Urinary bladder (tissue), 4 donors: Measurements from ENCODE around the gene RTP2. TPM values are rescaled to one million over a fixed set of nuclear protein-coding genes. Genes with fewer than 3 reads are reported as not detected.

Source experiments
- DNase-seq: peaks from one replicate; pipeline ENCODE4 v3.0.0-alpha.2; 2015; ENCODE audit errors: extremely low spot score
- H3K27ac ChIP-seq: one replicate; pipeline ENCODE4 v1.5.1; 2013; ENCODE audit warnings: low read depth, mild to moderate bottlenecking, moderate library complexity
- H3K36me3 ChIP-seq: one replicate; pipeline ENCODE4 v1.6.1; 2013; ENCODE audit warnings: mild to moderate bottlenecking, moderate library complexity; ENCODE audit not compliant: insufficient read depth
- H3K4me1 ChIP-seq: one replicate; pipeline ENCODE4 v1.6.1; 2013; ENCODE audit warnings: mild to moderate bottlenecking, moderate library complexity; ENCODE audit not compliant: insufficient read depth
- H3K4me3 ChIP-seq: one replicate; pipeline ENCODE4 v1.5.1; 2013; ENCODE audit warnings: low read depth, low read length
- WGBS: extraction: QIAGEN DNeasy Blood & Tissue Kit; methylation state at CpG from one replicate; pipeline ENCODE4 v1.1.7; 2013; 5-methylcytosine and 5-hydroxymethylcytosine counted together
- polyA plus RNA-seq: library from polyadenylated mRNA; stranded (reverse); fragments of 200-250 nt; gene quantifications from one replicate; pipeline ENCODE4 v1.2.3, GENCODE V29; 2013
- total RNA-seq: library from RNA; depleted of rRNA; stranded (reverse); fragments of >200 nt; gene quantifications from one replicate; pipeline ENCODE4 v1.2.3, GENCODE V29; 2014
- donor health status: healthy with polysubstance abuse.
- donor health status: healthy.

The RTP2 gene
- total and polyA plus RNA-seq, 2 donors = not detected

GRCh38 chr3:187742351-187743171 is 40.2 kb upstream of the RTP2 start:
- 33% methylated on average over 13 of the region's 13 CpGs for WGBS
- H3K4me3 ChIP-seq = peak overlapping the region; percentile 90
- peak; percentile 66 for DNase-seq
- no peaks in the 10 kb centered on the region for H3K4me1 ChIP-seq
- peak overlapping the region; percentile 63 for H3K27ac ChIP-seq
- H3K36me3 ChIP-seq = no peaks in the 10 kb centered on the region

- Histone ChIP-seq H3K36me3 (no peaks in the 10 kb centered on the region), H3K4me1 (peaks cover 3% of the 10 kb centered on the region), H3K27ac (peak overlapping the region; percentile 97), H3K4me3 (peak overlapping the region; percentile 90)
- no peak for DNase-seq
- 2% methylated on average over 35 of the region's 35 CpGs for WGBS
Observed at GRCh38 chr3:187741403-187742350, 39.3 kb upstream of the RTP2 start.

GRCh38 chr3:187740421-187741399 is 38.4 kb upstream of the RTP2 start:
- H3K4me1 ChIP-seq = peaks cover 3% of the 10 kb centered on the region
- no peaks in the 10 kb centered on the region for H3K36me3 ChIP-seq
- WGBS = under 1% methylated on average over 39 of the region's 39 CpGs
- no peak for DNase-seq
- H3K4me3 ChIP-seq = peak overlapping the region; percentile 32
- peak overlapping the region; percentile 97 for H3K27ac ChIP-seq

GRCh38 chr3:187739561-187740332 is 37.4 kb upstream of the RTP2 start:
- peaks cover 3% of the 10 kb centered on the region for H3K4me1 ChIP-seq
- peak overlapping the region; percentile 32 for H3K4me3 ChIP-seq
- no peaks in the 10 kb centered on the region for H3K36me3 ChIP-seq
- peak; percentile 89 for DNase-seq
- WGBS = under 1% methylated on average over 53 of the region's 53 CpGs
- H3K27ac ChIP-seq = peak overlapping the region; percentile 97

GRCh38 chr3:187739094-187739560 is 36.8 kb upstream of the RTP2 start:
- WGBS = under 1% methylated on average over 22 of the region's 22 CpGs
- peak overlapping the region; percentile 97 for H3K27ac ChIP-seq
- H3K36me3 ChIP-seq = no peaks in the 10 kb centered on the region
- peak overlapping the region; percentile 32 for H3K4me3 ChIP-seq
- peaks cover 3% of the 10 kb centered on the region for H3K4me1 ChIP-seq
- DNase-seq = no peak

GRCh38 chr3:187738331-187739093 is 36.2 kb upstream of the RTP2 start:
- H3K36me3 ChIP-seq = no peaks in the 10 kb centered on the region
- H3K4me1 ChIP-seq = peaks cover 3% of the 10 kb centered on the region
- H3K4me3 ChIP-seq = peak overlapping the region; percentile 32
- DNase-seq = peak; percentile 95
- under 1% methylated on average over 43 of the region's 43 CpGs for WGBS
- H3K27ac ChIP-seq = peak overlapping the region; percentile 97

GRCh38 chr3:187738071-187738330 is 35.6 kb upstream of the RTP2 start:
- Histone ChIP-seq H3K36me3 (no peaks in the 10 kb centered on the region), H3K4me1 (peaks cover 3% of the 10 kb centered on the region), H3K27ac (peak overlapping the region; percentile 97), H3K4me3 (peak overlapping the region; percentile 32)
- WGBS = under 1% methylated on average over 7 of the region's 7 CpGs
- DNase-seq = no peak

- H3K4me3 ChIP-seq = peak overlapping the region; percentile 32
- H3K4me1 ChIP-seq = peaks cover 3% of the 10 kb centered on the region
- H3K36me3 ChIP-seq = no peaks in the 10 kb centered on the region
- DNase-seq = no peak
- 4% methylated on average over 41 of the region's 41 CpGs for WGBS
- H3K27ac ChIP-seq = peak overlapping the region; percentile 97
Observed at GRCh38 chr3:187737368-187738070, 35.2 kb upstream of the RTP2 start.

GRCh38 chr3:187737006-187737367 is 34.6 kb upstream of the RTP2 start:
- peaks cover 3% of the 10 kb centered on the region for H3K4me1 ChIP-seq
- 60% methylated on average over 4 of the region's 4 CpGs for WGBS
- peaks cover 4% of the 10 kb centered on the region for H3K36me3 ChIP-seq
- peak overlapping the region; percentile 27 for H3K27ac ChIP-seq
- H3K4me3 ChIP-seq = no peak overlapping the region
- DNase-seq = no peak

- Histone ChIP-seq H3K36me3 (peaks cover 5% of the 10 kb centered on the region), H3K27ac (no peak overlapping the region), H3K4me3 (no peak overlapping the region), H3K4me1 (peaks cover 3% of the 10 kb centered on the region)
- DNase-seq = no peak
- 67% methylated on average over 8 of the region's 8 CpGs for WGBS
Observed at GRCh38 chr3:187736418-187736871, 34.1 kb upstream of the RTP2 start.

- DNase-seq = no peak
- Histone ChIP-seq H3K4me3 (no peak overlapping the region), H3K4me1 (peaks cover 3% of the 10 kb centered on the region), H3K27ac (no peak overlapping the region), H3K36me3 (peaks cover 8% of the 10 kb centered on the region)
- 83% methylated on average over 3 of the region's 3 CpGs for WGBS
Observed at GRCh38 chr3:187735837-187736236, 33.5 kb upstream of the RTP2 start.
